ENCODE data around the gene PIK3R1. TPM values are rescaled to one million over a fixed set of nuclear protein-coding genes. Genes with fewer than 3 reads are reported as not detected.

Gene PIK3R1
- total RNA-seq, 1 experiment from 2014 or later, result 11.3 TPM

- Histone ChIP-seq H3K9me3 (ENCODE audit: control insufficient read depth, low read depth, low read length) (no peaks in the 10 kb centered on the region), H3K4me1 (ENCODE audit: insufficient read depth, low read length) (no peaks in the 10 kb centered on the region), H3K18ac (ENCODE audit: insufficient read length, low read depth, low read length) (no peak overlapping the region), H2AFZ (ENCODE audit: low read length) (no peak overlapping the region), H2BK12ac (ENCODE audit: insufficient read length, low read depth, low read length) (no peak overlapping the region), H3K23me2 (ENCODE audit: insufficient read length, low read depth, low read length, poor library complexity, severe bottlenecking) (no peaks in the 10 kb centered on the region), H4K8ac (replicated peaks; ENCODE audit: insufficient read length, low read depth, low read length) (no peak overlapping the region), H4K20me1 (ENCODE audit: control insufficient read depth, insufficient read depth, insufficient read length) (no peaks in the 10 kb centered on the region), H2AK5ac (ENCODE audit: insufficient read length, low read length) (no peak overlapping the region), H2BK5ac (ENCODE audit: insufficient read length, low read length) (no peak overlapping the region), H3K23ac (ENCODE audit: insufficient read length, low read depth, low read length) (no peak overlapping the region), H3K4me2 (ENCODE audit: insufficient read depth, insufficient read length, low read length) (no peak overlapping the region), H4K91ac (ENCODE audit: insufficient read length, low read depth, low read length) (no peak overlapping the region), H3K79me2 (ENCODE audit: insufficient read depth, low read length) (no peaks in the 10 kb centered on the region), H3K27me3 (ENCODE audit: insufficient read depth, low read length) (no peaks in the 10 kb centered on the region), H3K4ac (ENCODE audit: low read depth, low read length) (no peak overlapping the region), H3K9ac (ENCODE audit: extremely low read depth, insufficient read length, low read length) (no peak overlapping the region), H2BK15ac (ENCODE audit: low read depth, low read length) (no peak overlapping the region), H3K27ac (ENCODE audit: insufficient read length, low read depth, low read length) (no peak overlapping the region), H2BK20ac (ENCODE audit: low read depth, low read length, poor library complexity, severe bottlenecking) (no peak overlapping the region), H3K14ac (ENCODE audit: insufficient read depth, low read length) (no peak overlapping the region), H4K5ac (ENCODE audit: insufficient read length, low read depth, low read length) (no peak overlapping the region), H3T11ph (ENCODE audit: low read length) (no peak overlapping the region), H2BK120ac (ENCODE audit: low read depth, low read length, poor library complexity, severe bottlenecking) (no peak overlapping the region), H3K56ac (ENCODE audit: insufficient read length, low read depth, low read length) (no peak overlapping the region), H3K79me1 (ENCODE audit: insufficient read depth, low read depth, low read length, poor library complexity, severe bottlenecking) (no peaks in the 10 kb centered on the region)
- H3K36me3 Mint-ChIP-seq (ENCODE audit: insufficient read depth in 1 of 3, low read depth in 3 of 3), result peaks cover 0 to 13% (median 7%) of the 10 kb centered on the region in 3 experiments; a peak in 6 of 7 replicates
- no peaks in the 10 kb centered on the region; a peak in 1 of 4 replicates for H3K4me1 Mint-ChIP-seq
- no peak for DNase-seq
- no peak overlapping the region for H3K4me3 Mint-ChIP-seq
- no peak for TF ChIP-seq CTCF (conservative IDR thresholded peaks at IDR 0.05)
- no peaks in the 10 kb centered on the region; the same call in 1 of the 2 replicates for H3K27me3 Mint-ChIP-seq (ENCODE audit: low read depth)
- no CpG with 5 or more reads among the region's 5 CpGs for WGBS (ENCODE audit: extremely low coverage, insufficient read length, low lambda C conversion rate)
- peaks cover 10 to 13% of the 10 kb centered on the region in 2 experiments for H3K9me3 Mint-ChIP-seq
- no peak overlapping the region for H3K27ac Mint-ChIP-seq
Observed at GRCh38 chr5:68320413-68320986, 104.9 kb downstream of the PIK3R1 start.

Data from H9 (cell line).